GM20431 (cell line): Measurements from ENCODE around the gene DZIP1L.
"Not testable (repeated sequence)": the region's sequence is repeated elsewhere in the genome, so short reads cannot be mapped to it uniquely, and the experiment has no call there.

Experiments
- in situ Hi-C: fragments of 300-500 bp; cut with MseI, MboI; formaldehyde crosslinking; loops from one replicate; pipeline ENCODE4 v1.15.0; 2020; ENCODE audit warnings: low sequenced_read_pairs; ENCODE audit not compliant: unreplicated experiment

Gene DZIP1L

GRCh38 chr3:138118612-138119422, 3.4 kb upstream of the DZIP1L start:
- in situ Hi-C loops = loop anchor here (10.0 kb wide), 1 partner anchor 54 kb away; no protein-coding TSS in a partner anchor

- in situ Hi-C loops = loop anchor here (10.0 kb wide), 1 partner anchor 50 kb away; no protein-coding TSS in a partner anchor
These were observed 933 bp downstream of the DZIP1L start for GRCh38 chr3:138114431-138114918.

GRCh38 chr3:138113326-138113725, 2.1 kb downstream of the DZIP1L start:
- in situ Hi-C loops = loop anchor here (10.0 kb wide), 1 partner anchor 49 kb away; no protein-coding TSS in a partner anchor

- in situ Hi-C loops = loop anchor here (10.0 kb wide), 1 partner anchor 48 kb away; no protein-coding TSS in a partner anchor
These were observed 3.0 kb downstream of the DZIP1L start for GRCh38 chr3:138112362-138112761.

GRCh38 chr3:138105598-138105997, 9.8 kb downstream of the DZIP1L start:
- in situ Hi-C loops = no loop called here

- in situ Hi-C loops = no loop called here
These were observed 11.9 kb downstream of the DZIP1L start for GRCh38 chr3:138103466-138103865.

- in situ Hi-C loops = not testable (repeated sequence)
These were observed 14.0 kb downstream of the DZIP1L start for GRCh38 chr3:138101351-138101940.

GRCh38 chr3:138099417-138099816, 16.0 kb downstream of the DZIP1L start:
- in situ Hi-C loops = no loop called here

GRCh38 chr3:138097192-138098172, 17.9 kb downstream of the DZIP1L start:
- in situ Hi-C loops = no loop called here

GRCh38 chr3:138093721-138094120, 21.7 kb downstream of the DZIP1L start:
- in situ Hi-C loops = no loop called here

- in situ Hi-C loops = no loop called here
These were observed 23.4 kb downstream of the DZIP1L start for GRCh38 chr3:138092023-138092422.

GRCh38 chr3:138089091-138089490, 26.3 kb downstream of the DZIP1L start:
- in situ Hi-C loops = no loop called here

- in situ Hi-C loops = not testable (repeated sequence)
These were observed 29.7 kb downstream of the DZIP1L start for GRCh38 chr3:138085745-138086144.

GRCh38 chr3:138084196-138084595, 31.2 kb downstream of the DZIP1L start:
- in situ Hi-C loops = no loop called here

GRCh38 chr3:138082992-138083386, 32.4 kb downstream of the DZIP1L start:
- in situ Hi-C loops = no loop called here

- in situ Hi-C loops = no loop called here
These were observed 33.1 kb downstream of the DZIP1L start for GRCh38 chr3:138082085-138082991.

GRCh38 chr3:138081371-138082084, 33.9 kb downstream of the DZIP1L start:
- in situ Hi-C loops = no loop called here

GRCh38 chr3:138079901-138080300, 35.5 kb downstream of the DZIP1L start:
- in situ Hi-C loops = no loop called here
